ENCODE data around the gene KCNQ1. TPM values are rescaled to one million over a fixed set of nuclear protein-coding genes. Genes with fewer than 3 reads are reported as not detected.

Gene KCNQ1
- total RNA-seq, 4 donors from 2014 or later = 2.6 to 12.7 (median 4.9) TPM

- 56 to 79% methylated on average over 5 of the region's 9 CpGs for WGBS, 2 donors (ENCODE audit: low coverage in 1 of 2)
- TF ChIP-seq POLR2A (IDR thresholded peaks at IDR 0.05) = no peak
- no peak for TF ChIP-seq CTCF (IDR thresholded peaks at IDR 0.05)
- no peak for TF ChIP-seq POLR2AphosphoS5 (IDR thresholded peaks at IDR 0.05)
- TF ChIP-seq EP300 (IDR thresholded peaks at IDR 0.05) = no peak
- ATAC-seq = no peak
- no peaks in the 10 kb centered on the region for H3K27me3 ChIP-seq
- H3K36me3 ChIP-seq = no peaks in the 10 kb centered on the region
- H3K4me3 ChIP-seq = no peak overlapping the region
- H3K4me1 ChIP-seq = peaks cover 6 to 43% (median 19%) of the 10 kb centered on the region in 3 donors
- H3K9me3 ChIP-seq = no peaks in the 10 kb centered on the region
- no peak overlapping the region for H3K27ac ChIP-seq
Measured at GRCh38 chr11:2896047-2896446, 451.2 kb downstream of the KCNQ1 start.

GRCh38 chr11:2897048-2897447 is 452.2 kb downstream of the KCNQ1 start:
- H3K36me3 ChIP-seq = no peaks in the 10 kb centered on the region
- peaks cover 0 to 43% (median 12%) of the 10 kb centered on the region in 3 donors for H3K4me1 ChIP-seq
- ATAC-seq = no peak
- H3K27me3 ChIP-seq = no peaks in the 10 kb centered on the region
- TF ChIP-seq POLR2A (IDR thresholded peaks at IDR 0.05) = no peak
- no peak overlapping the region for H3K4me3 ChIP-seq
- H3K9me3 ChIP-seq = no peaks in the 10 kb centered on the region
- WGBS, 2 donors (ENCODE audit: low coverage in 1 of 2) = 40% methylated on average over 1 of the region's 6 CpGs; no CpG with 5 or more reads in 1 of the 2 donors
- no peak overlapping the region for H3K27ac ChIP-seq

DNA sequence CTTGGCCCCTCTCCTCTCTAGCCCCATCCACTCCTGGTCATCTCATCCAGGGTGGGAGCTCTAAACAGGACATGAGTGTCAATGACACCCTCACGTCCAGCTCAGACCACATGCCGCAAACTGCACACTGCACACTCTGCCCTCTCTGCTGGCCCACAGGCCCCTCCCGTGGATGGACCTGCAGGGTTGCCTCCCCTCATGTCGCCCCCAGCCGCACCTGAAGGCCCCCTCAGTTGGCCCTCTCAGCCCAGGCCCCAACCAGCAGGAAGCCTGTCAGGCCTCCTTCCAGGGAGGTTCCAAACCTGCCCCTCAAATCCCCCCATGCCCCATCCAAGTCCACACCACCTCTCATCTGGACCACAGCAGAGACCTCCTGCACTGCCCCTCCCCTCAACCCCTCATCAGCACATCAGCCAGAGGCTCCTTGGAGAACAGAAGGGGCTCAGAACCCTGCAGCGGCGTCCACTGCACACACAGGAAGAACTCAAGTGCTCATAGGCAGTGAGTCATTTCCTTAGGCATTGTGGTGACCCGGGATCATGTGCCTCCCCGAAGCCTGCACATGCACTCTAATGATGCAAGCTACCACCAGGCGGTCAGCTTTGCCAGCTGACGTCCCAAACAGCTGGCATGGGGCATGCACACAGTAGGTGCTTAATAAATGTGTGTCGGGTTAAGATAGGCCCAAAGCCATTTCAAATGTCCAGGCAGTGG is 453.7 kb downstream of the KCNQ1 start:
- Histone ChIP-seq H3K27ac (peak overlapping the region in 3 of 4 donors; percentile 66 to 70 (median 69)), H3K4me1 (peaks cover 0 to 48% (median 15%) of the 10 kb centered on the region in 3 donors), H3K9me3 (no peaks in the 10 kb centered on the region), H3K4me3 (no peak overlapping the region), H3K27me3 (no peaks in the 10 kb centered on the region), H3K36me3 (no peaks in the 10 kb centered on the region)
- TF ChIP-seq POLR2A (IDR thresholded peaks at IDR 0.05) (no peak), POLR2AphosphoS5 (IDR thresholded peaks at IDR 0.05) (peak; percentile 30)
- WGBS, 2 donors (ENCODE audit: low coverage in 1 of 2) = 68 to 100% methylated on average over 1 to 3 of the region's 12 CpGs
- peak; percentile 32 for ATAC-seq

Small RNA genes lying within 50 kb of the gene (small RNA-seq; reads per million reads assigned to genes)
- 0 reads per million in 4 donors for gene AC013791.1
- 0 reads per million in 4 donors for gene COX6CP18
- gene RF01947 = 0 reads per million in 4 donors
- 0 reads per million in 4 donors for gene RF01948
- gene RF01950 = 0 reads per million in 4 donors

Other genes starting within 250 kb of the KCNQ1 start
- gene ASCL2, start 174.4 kb upstream of the KCNQ1 start, total RNA-seq = under 1 TPM in 1 of 4 donors, not detected in 3; 0.27 TPM
- gene C11orf21, start 143.1 kb upstream of the KCNQ1 start, total RNA-seq = under 1 TPM; 0.15 to 0.78 (median 0.42) TPM
- gene TSPAN32, start 143.0 kb upstream of the KCNQ1 start, total RNA-seq = 1 to 10 TPM in 2 of 4 donors, under 1 TPM in 1, not detected in 1; 0.62 to 3.6 (median 3.6) TPM
- gene CD81, start 67.7 kb upstream of the KCNQ1 start, total RNA-seq = 100 to 1,000 TPM; 327 to 576 (median 541) TPM
- 10 to 100 TPM; 54.8 to 70.2 (median 66.3) TPM for gene TSSC4, start 44.3 kb upstream of the KCNQ1 start, total RNA-seq
- gene TRPM5, start 494 bp upstream of the KCNQ1 start, total RNA-seq = not detected

Measured in gastroesophageal sphincter (tissue), 4 donors.